ENCODE measurements around the gene CD300LB. TPM values are rescaled to one million over a fixed set of nuclear protein-coding genes. Genes with fewer than 3 reads are reported as not detected.

Gene CD300LB
- total RNA-seq, 4 donors from 2014 or later: 0.41 TPM; not detected in 3

- Histone ChIP-seq H3K36me3 (no peaks in the 10 kb centered on the region), H3K27ac (no peak overlapping the region), H3K4me1 (peaks cover 0 to 3% (median 0%) of the 10 kb centered on the region in 4 donors), H3K9me3 (no peaks in the 10 kb centered on the region), H3K27me3 (no peaks in the 10 kb centered on the region), H3K4me3 (no peak overlapping the region)
- in situ Hi-C loops (cut with MboI; ENCODE audit: low pct_ligation_motif_present in 1 of 4, low pct_unique_long_range_greater_than_20kb in 1 of 4, low sequenced_read_pairs in 3 of 4): no loop called here
- WGBS, 2 donors (ENCODE audit: low coverage in 1 of 2): 73 to 83% methylated on average over 2 to 4 of the region's 4 CpGs
- intact Hi-C loops (cut with DNase I; ENCODE audit: low total_unique reads): no loop called here
- no peak for DNase-seq
- TF ChIP-seq CTCF (IDR thresholded peaks at IDR 0.05) (no peak), EP300 (IDR thresholded peaks at IDR 0.05; ENCODE audit: low read depth) (no peak), POLR2AphosphoS5 (IDR thresholded peaks at IDR 0.05) (no peak), POLR2A (IDR thresholded peaks at IDR 0.05) (no peak)
Measured at GRCh38 chr17:74568106-74568873, 37.0 kb upstream of the CD300LB start.

DNA sequence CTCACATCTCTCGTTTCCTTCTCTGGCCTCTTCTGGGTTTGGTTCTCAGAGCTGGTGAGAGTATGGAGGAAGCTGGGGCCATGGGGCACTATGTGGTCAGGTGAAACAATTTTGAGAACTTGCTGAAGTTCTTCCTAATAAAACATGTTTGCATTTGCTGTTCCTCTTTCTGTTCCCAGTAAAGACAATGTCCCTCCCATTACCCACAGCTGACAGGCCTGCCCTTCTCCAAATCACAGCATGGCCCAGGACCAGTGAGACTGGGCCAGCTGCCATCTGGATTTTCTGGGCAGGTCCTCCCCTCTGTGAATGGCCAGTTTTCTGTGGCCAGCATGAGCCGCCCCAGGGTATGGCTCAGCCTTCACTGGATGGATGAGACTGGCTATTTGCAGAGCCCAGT is 36.1 kb upstream of the CD300LB start, which contains the start of gene CD300H:
CD300H (minus strand) TSS at position 113 of the 400 bp plus-strand sequence.
- intact Hi-C loops (cut with DNase I; ENCODE audit: low total_unique reads): no loop called here
- H3K4me3 ChIP-seq: no peak within 1 kb of the TSS
- no peak within 1 kb of the TSS for H3K27ac ChIP-seq
- DNase-seq: no peak
- 86% methylated on average over 2 of the region's 2 CpGs; no CpG with 5 or more reads in 1 of the 2 donors for WGBS, 2 donors (ENCODE audit: low coverage in 1 of 2)
- H3K36me3 ChIP-seq: no peaks in the 10 kb centered on the region
- in situ Hi-C loops (cut with MboI; ENCODE audit: low pct_ligation_motif_present in 1 of 4, low pct_unique_long_range_greater_than_20kb in 1 of 4, low sequenced_read_pairs in 3 of 4): no loop called here
- no peak for TF ChIP-seq POLR2AphosphoS5 (IDR thresholded peaks at IDR 0.05)
- peaks cover 0 to 3% (median 0%) of the 10 kb centered on the region in 4 donors for H3K4me1 ChIP-seq
- H3K9me3 ChIP-seq: no peaks in the 10 kb centered on the region
- H3K27me3 ChIP-seq: no peaks in the 10 kb centered on the region

DNA sequence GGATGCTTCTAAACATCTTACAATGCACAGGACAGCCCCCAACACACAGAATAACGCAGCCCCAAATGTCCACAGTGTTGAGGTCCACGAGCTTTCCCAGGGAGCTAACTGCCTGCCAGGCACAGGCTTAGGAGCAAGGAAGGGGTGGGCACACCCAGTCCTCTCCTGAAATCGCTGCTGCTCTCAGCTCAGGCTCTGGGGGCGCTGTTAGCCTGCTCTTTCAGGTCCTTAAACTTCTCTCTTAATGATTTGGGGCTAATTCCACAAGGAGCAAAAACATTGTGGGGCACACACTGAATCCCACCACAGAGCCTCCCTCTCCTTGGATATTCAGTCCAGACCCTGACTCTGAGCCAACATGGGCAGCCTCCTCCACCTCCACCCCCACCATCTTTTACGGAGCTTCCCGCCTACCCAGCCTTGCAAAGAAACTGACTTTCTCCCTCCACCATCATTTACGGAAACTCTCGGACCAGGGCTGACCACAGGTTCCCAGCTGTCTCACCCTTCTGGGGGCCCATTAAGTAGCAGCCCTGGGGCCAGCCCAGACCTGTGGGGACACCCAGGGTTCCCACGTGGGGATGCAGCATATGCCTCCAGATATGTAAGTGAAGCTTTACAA is 35.0 kb upstream of the CD300LB start:
- no peak for TF ChIP-seq POLR2AphosphoS5 (IDR thresholded peaks at IDR 0.05)
- TF ChIP-seq EP300 (IDR thresholded peaks at IDR 0.05; ENCODE audit: low read depth): no peak
- TF ChIP-seq CTCF (IDR thresholded peaks at IDR 0.05): peak; percentile 32 to 49 (median 35)
- TF ChIP-seq POLR2A (IDR thresholded peaks at IDR 0.05): no peak
- intact Hi-C loops (cut with DNase I; ENCODE audit: low total_unique reads): no loop called here

GRCh38 chr17:74565126-74565525 is 33.9 kb upstream of the CD300LB start:
- no peak for TF ChIP-seq POLR2A (IDR thresholded peaks at IDR 0.05)
- TF ChIP-seq POLR2AphosphoS5 (IDR thresholded peaks at IDR 0.05): no peak
- TF ChIP-seq EP300 (IDR thresholded peaks at IDR 0.05; ENCODE audit: low read depth): no peak
- no peak for TF ChIP-seq CTCF (IDR thresholded peaks at IDR 0.05)
- Histone ChIP-seq H3K27me3 (no peaks in the 10 kb centered on the region), H3K36me3 (no peaks in the 10 kb centered on the region), H3K9me3 (no peaks in the 10 kb centered on the region), H3K4me3 (no peak overlapping the region), H3K27ac (no peak overlapping the region), H3K4me1 (peaks cover 0 to 3% (median 0%) of the 10 kb centered on the region in 4 donors)
- in situ Hi-C loops (cut with MboI; ENCODE audit: low pct_ligation_motif_present in 1 of 4, low pct_unique_long_range_greater_than_20kb in 1 of 4, low sequenced_read_pairs in 3 of 4): no loop called here
- DNase-seq: no peak
- whole genome bisulfite sequencing, 2 donors (ENCODE audit: low coverage in 1 of 2): 48 to 50% methylated on average over 2 to 5 of the region's 5 CpGs
- intact Hi-C loops (cut with DNase I; ENCODE audit: low total_unique reads): no loop called here

More for the DNA sequence above, 35.0 kb upstream of the CD300LB start:
- Histone ChIP-seq H3K4me3 (no peak overlapping the region), H3K36me3 (no peaks in the 10 kb centered on the region), H3K27ac (no peak overlapping the region), H3K4me1 (peaks cover 0 to 3% (median 0%) of the 10 kb centered on the region in 4 donors), H3K9me3 (no peaks in the 10 kb centered on the region), H3K27me3 (no peaks in the 10 kb centered on the region)
- peak; percentile 39 for DNase-seq
- 30% methylated on average over 9 of the region's 9 CpGs; no CpG with 5 or more reads in 1 of the 2 donors for WGBS, 2 donors (ENCODE audit: low coverage in 1 of 2)
- in situ Hi-C loops (cut with MboI; ENCODE audit: low pct_ligation_motif_present in 1 of 4, low pct_unique_long_range_greater_than_20kb in 1 of 4, low sequenced_read_pairs in 3 of 4): no loop called here

Measured in transverse colon (tissue), 4 donors.